ENCODE measurements around the gene PDZRN3.

Gene PDZRN3

GRCh38 chr3:73393005-73393404 lies 231.7 kb downstream of the PDZRN3 start:
- no peak for DNase-seq (ENCODE audit: low read depth, low spot score)

GRCh38 chr3:73391984-73392383 lies 232.8 kb downstream of the PDZRN3 start:
- DNase-seq (ENCODE audit: low read depth, low spot score): no peak

- no peak for DNase-seq (ENCODE audit: low read depth, low spot score)
Measured at GRCh38 chr3:73389928-73390327, 234.8 kb downstream of the PDZRN3 start.

- no peak for DNase-seq (ENCODE audit: low read depth, low spot score)
Measured at GRCh38 chr3:73389117-73389813, 235.5 kb downstream of the PDZRN3 start.

GRCh38 chr3:73385568-73385967 lies 239.2 kb downstream of the PDZRN3 start:
- no peak for DNase-seq (ENCODE audit: low read depth, low spot score)

GRCh38 chr3:73384091-73384906 lies 240.4 kb downstream of the PDZRN3 start:
- DNase-seq (ENCODE audit: low read depth, low spot score): no peak

- DNase-seq (ENCODE audit: low read depth, low spot score): no peak
Measured at GRCh38 chr3:73383470-73384049, 241.2 kb downstream of the PDZRN3 start.

- DNase-seq (ENCODE audit: low read depth, low spot score): no peak
Measured at GRCh38 chr3:73381551-73381950, 243.2 kb downstream of the PDZRN3 start.

- no peak for DNase-seq (ENCODE audit: low read depth, low spot score)
Measured at GRCh38 chr3:73380735-73381532, 243.8 kb downstream of the PDZRN3 start.

GRCh38 chr3:73379465-73379864 lies 245.3 kb downstream of the PDZRN3 start:
- DNase-seq (ENCODE audit: low read depth, low spot score): no peak

- no peak for DNase-seq (ENCODE audit: low read depth, low spot score)
Measured at GRCh38 chr3:73378207-73378606, 246.5 kb downstream of the PDZRN3 start.

- DNase-seq (ENCODE audit: low read depth, low spot score): no peak
Measured at GRCh38 chr3:73365756-73366397, 258.9 kb downstream of the PDZRN3 start.

GRCh38 chr3:73364517-73364916 lies 260.2 kb downstream of the PDZRN3 start:
- no peak for DNase-seq (ENCODE audit: low read depth, low spot score)

- DNase-seq (ENCODE audit: low read depth, low spot score): no peak
Measured at GRCh38 chr3:73363093-73363492, 261.6 kb downstream of the PDZRN3 start.

- no peak for DNase-seq (ENCODE audit: low read depth, low spot score)
Measured at GRCh38 chr3:73361591-73361990, 263.1 kb downstream of the PDZRN3 start.

- no peak for DNase-seq (ENCODE audit: low read depth, low spot score)
Measured at GRCh38 chr3:73353649-73354217, 271.0 kb downstream of the PDZRN3 start.

GRCh38 chr3:73352841-73353645 lies 271.7 kb downstream of the PDZRN3 start:
- no peak for DNase-seq (ENCODE audit: low read depth, low spot score)

GRCh38 chr3:73351423-73352071 lies 273.2 kb downstream of the PDZRN3 start:
- DNase-seq (ENCODE audit: low read depth, low spot score): no peak

GRCh38 chr3:73350996-73351395 lies 273.7 kb downstream of the PDZRN3 start:
- DNase-seq (ENCODE audit: low read depth, low spot score): no peak

- no peak for DNase-seq (ENCODE audit: low read depth, low spot score)
Measured at GRCh38 chr3:73349657-73350056, 275.1 kb downstream of the PDZRN3 start.
